Raji (cell line): ENCODE data around the gene VCP.

Experiments
- POLR2A ChIP-seq: IDR thresholded peaks from 2 replicates; pipeline ENCODE4 v1.6.1; 2011; ENCODE audit warnings: low read depth, low read length, control low read depth; ENCODE audit not compliant: insufficient read depth

The VCP gene

DNA sequence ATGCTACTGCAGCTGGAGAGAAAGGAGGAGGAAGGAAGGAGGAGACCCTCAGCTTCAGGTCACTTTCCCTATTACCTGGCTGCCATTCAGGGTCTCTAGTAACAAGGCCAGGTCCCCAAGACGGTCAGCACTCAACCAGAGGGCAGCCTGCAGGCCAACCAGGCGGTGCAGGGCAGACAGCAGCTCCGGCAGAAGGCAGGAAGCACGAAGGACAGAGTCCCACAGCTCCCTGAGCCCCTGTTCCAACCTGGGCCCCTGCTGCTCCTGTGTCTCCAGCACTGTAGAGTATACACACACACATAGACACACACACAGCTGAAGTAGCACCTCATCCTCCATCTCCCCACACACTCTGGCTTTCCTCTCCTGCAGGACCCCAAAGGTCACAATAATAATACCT, 5.6 kb upstream of the VCP start:
- no peak for TF ChIP-seq POLR2A

DNA sequence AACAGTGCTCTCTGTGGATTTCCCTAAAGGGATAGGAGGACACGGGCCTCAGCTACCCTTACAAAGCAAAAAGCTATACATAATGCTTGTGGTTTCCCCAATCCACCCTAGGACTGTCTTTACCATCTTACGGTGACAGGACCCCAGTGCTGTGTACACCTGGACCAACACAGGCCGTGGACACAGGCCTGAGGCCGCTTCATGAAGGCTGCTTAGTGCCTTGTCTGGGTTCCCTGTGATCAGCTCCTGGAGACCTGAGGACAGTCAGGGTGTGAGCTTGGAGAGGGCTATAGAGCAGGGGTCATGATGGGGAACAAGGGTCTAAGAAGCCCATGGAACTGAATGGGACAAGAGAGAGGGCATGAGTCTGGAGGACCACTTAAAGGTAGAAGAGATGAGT, 4.4 kb upstream of the VCP start:
- no peak for TF ChIP-seq POLR2A

DNA sequence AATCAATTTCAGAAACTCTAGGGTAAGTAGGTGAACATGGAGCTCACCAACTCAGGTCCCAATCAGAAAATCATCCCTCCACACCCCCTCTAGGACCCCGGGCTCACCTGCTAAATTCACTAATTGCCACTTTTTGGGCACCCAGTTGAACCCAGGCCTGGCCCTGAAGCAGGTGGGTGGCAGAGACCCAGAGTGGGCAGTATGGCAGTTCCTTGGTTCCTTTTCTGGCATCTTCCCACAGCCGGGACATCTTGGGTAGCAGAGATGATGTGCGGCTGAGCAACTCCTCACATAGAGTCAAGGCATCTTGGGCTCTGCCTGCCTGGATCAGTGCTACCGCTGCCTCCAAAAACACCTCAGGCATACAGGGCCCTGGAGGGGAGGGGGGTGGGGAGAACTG, 2.9 kb upstream of the VCP start:
- no peak for TF ChIP-seq POLR2A

DNA sequence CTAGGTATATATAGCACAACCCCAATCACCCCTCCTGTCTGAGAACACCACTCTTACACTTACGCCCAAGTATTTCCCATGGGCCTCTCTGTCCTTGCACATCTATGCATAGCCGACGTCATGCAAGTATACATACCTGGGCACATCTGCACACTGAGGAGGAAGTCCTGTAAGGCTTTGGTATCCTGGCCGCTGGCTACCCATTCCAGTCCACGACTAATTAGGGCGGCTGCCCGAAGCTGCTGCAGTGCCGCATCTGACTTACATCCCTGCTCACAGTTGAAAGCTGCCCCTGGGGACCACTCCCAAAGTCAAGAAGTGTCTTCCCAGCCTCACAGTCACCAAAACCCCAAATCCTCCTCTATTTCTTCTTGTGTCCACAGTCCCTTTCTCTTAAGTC, 2.4 kb upstream of the VCP start:
- no peak for TF ChIP-seq POLR2A

DNA sequence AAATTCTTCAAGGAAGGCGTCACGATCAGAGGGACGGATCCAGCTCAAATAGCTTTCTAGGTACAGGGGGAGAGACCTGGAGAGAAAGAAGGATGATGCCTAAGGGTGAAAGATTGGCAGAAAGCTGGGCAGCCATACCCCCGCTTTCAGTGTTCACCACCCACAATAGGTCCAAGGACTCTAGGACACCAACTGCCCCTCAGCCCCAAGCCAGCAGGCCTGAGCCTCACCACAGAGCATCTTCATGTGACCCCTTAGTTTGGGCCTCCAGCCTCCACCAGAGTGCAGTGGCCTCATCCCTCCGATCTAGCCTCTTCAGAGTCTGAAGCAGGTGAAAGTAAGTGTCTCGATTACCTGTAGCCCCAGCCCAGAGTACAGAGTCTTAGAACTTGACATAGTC, 1.7 kb upstream of the VCP start:
- no peak for TF ChIP-seq POLR2A

DNA sequence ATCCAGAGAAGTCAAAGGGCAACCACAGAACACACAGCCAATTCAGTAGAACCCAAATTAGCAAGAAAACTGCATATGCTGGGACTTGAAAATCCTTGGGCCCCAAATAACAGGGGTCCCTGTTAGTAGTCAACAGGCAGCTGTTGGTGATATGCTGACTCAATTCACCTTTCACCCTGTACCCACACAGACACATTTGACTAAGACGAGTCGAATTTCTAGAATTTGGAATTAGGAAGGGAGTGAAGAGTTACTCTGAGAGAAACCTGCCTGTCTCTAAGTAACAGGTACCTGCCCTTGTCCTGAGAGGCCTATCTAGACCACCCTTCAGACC, 821 bp upstream of the VCP start:
- TF ChIP-seq POLR2A = no peak

DNA sequence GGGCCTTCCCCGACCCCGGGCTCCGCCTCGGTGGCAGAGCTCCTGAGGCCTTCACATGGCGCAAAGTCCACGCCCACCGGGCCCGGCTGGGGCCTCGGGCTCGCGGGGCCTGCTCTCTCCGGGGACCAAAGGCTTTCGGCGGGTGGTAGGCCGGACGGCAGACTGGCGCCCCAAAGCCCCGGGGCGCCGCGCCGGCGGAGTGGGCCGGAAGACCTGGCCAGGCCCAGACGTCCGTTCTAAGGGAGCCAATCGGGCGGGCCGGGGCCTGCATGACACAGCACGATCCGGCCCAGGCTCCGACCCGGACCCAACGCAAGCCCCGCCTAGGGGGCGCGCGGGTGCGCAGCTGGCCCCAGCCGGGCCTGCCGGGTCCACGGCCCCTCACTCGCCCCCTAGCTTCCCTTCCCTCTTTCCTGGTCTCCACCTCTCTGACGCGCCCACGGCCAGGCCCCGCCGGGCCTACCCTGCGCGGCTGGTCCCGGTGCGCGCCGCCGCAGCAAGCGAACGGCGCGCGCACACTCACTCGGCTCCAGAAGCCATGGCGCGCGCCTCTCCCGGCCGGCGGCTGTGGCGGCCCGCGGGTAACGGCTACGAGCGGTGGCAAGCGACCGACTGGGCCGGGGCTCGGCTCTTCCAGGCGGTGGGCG, 488 bp downstream of the VCP start:
- no peak for TF ChIP-seq POLR2A

DNA sequence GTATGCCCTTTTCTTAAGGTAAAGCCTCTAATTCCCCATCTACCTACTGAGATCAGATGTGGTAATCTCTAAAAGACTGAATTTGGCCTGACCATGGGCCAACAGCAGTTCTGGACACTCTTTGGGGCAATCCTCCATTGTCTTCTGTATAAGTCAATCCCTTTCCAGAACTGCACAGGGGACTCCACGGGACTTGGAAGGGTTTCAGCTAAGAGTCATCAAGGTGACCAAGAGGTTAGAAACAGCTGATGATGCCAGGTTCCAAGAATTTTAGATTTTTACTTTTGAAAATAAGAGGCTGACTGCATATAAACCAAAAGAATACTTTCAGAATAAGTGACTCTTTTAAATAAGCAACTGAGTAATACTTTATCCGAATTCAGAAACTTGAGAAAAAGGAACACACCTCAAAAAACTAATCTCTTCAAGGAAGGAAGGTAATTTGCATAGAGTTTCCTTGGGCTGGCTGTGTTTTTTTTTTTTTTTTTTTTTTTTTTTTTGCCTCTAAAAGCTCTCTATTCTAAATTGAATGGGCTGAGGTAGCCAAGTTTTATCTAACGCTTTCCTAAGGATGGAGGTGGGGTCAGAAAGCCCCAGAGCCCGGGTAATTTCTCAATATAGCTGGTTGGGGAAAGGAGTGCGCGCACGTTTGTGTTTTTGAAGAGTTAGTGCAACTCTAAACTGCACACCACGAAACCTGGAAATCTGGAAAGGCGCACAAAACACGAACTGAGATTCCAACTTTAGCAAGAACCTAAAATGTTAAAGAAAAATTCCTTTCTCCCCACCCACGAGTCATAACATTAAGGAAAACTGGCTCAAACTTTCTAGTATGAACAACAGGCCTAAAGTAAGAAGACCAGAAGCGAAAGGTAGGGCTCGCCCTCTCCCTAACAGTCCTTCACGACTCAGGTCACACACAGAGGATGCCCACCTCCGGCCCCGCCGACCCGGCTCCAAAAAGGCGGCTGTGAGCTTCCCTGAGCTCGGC, 1.3 kb downstream of the VCP start:
- no peak for TF ChIP-seq POLR2A

DNA sequence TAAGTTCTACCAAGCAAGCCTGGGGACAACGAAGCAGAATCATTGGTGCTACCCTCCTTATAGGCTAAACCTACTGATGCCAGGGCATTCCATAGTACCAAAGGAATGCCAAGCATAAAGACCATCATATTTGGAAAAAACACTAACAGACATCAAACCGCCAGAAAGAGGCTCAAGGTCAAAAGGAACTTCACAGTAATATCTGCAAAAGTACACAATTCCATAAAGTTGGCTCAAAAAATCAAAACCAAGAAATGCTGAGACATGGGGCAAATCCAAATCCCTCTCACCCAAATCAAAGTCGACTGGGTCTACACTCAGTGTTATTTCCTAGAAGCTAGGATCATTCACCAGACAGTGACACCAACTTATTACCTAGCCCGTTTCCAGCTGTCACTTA, 3.4 kb downstream of the VCP start:
- no peak for TF ChIP-seq POLR2A

DNA sequence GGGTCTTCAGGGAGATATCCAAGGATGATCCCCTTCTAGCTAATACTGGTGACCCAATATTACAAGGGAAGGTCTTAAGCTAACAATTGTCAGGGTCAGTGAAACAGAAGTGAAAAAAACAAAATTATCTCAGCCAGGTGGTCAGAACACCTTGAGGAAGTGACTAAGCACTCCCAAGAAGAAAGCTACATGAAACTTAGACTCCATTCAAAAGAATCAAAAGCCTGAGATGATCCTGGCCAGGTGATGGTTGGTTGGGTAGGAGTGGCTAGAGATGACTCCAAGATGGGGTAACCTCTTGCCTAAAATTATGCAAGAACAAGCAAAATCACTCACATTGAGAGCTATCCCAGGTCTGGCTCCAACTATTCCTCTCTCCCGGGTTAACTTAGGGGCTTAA, 5.4 kb downstream of the VCP start:
- TF ChIP-seq POLR2A = no peak

DNA sequence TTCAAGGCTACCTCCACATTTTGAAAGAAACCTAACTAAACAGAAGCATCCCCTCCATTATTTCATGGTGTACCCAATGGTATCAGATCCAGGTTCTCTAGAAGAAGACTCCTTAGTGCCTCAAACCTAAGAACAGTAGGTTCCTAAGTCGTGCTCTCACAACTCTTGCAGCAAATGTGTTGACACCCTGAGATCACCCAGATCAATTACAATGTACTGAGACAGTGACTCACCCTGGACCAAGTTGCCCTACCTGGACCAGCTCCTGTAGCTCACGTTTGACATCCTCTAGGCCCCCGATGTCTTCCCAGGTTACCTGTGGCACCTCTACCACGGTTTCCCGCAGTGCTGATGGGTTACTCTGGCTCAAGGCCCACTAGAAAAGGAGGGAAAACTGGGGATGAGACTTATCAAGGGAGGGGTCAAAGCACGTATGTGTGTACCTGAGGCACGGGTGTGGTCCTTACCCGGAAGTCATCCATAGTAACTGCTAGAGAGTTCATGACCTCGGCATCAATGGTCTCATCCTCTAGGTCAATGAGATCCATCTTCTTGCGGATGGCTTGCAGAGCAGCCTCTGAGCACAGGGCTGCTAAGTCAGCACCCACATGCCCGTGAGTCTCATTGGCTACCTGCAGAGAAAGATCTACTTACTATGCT, 11.7 kb downstream of the VCP start:
- TF ChIP-seq POLR2A = no peak

DNA sequence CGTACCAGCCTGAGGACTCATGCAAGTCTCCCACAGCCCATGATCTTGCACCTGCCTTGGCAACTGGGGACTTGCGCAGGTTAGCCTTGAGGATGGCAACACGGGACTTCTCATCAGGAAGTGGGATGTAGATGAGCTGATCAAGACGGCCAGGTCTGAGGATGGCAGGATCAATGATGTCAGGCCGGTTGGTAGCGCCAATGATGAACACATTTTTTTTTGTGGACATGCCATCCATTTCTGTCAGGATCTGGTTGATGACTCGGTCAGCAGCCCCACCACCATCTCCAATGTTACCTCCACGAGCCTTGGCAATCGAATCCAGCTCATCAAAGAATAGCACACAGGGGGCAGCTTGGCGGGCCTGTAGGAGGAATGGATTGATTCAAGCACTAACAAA, 13.0 kb downstream of the VCP start:
- TF ChIP-seq POLR2A = no peak

DNA sequence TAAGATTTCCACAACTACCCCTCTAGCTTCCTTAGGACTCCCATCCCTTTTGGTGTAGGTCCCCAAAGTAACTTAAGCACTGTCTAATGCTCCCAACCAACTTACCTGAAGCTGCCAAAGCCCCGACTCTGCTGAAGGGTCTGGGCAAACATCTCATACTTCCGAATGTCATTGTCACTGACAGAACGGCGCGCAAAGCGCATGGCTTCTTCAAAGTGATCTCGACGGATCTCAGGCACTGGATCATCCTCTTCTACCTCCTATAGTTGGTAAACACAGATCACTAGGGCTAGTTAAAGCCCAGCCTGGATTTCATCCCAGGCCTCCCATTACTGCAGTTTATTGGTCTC, 15.2 kb downstream of the VCP start:
- no peak for TF ChIP-seq POLR2A

DNA sequence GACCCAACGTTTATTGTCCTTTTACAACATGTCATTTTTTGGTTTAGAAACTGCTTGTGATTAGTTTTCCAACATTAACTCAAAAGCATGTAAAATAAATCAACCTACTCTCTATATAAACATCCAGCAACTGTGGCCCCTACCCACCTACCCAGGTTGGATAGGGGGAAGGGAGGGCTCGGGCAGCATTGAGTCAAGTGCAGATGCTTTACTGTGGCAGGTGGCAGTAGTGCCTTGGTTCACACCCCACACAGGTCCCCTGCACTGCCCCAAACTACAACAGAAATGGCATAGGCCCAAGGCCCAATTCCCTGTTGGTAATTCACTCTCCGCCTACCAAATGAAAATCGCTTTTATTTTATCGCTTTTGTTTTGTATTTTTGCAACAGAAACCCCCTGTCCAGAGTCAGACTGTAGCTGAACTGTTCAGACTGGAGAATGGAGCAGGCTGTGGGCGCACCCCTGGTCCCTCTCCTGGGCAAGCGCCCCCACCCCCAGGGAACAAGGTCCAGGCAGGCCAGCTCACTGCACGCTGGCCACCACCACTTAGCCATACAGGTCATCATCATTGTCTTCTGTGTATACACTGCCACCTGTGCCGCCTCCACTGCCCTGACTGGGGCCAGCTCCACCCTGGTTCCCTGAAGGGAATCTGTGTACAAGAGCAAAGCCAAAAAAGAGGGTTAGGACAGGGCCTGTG, 15.7 kb downstream of the VCP start:
- TF ChIP-seq POLR2A = no peak

DNA sequence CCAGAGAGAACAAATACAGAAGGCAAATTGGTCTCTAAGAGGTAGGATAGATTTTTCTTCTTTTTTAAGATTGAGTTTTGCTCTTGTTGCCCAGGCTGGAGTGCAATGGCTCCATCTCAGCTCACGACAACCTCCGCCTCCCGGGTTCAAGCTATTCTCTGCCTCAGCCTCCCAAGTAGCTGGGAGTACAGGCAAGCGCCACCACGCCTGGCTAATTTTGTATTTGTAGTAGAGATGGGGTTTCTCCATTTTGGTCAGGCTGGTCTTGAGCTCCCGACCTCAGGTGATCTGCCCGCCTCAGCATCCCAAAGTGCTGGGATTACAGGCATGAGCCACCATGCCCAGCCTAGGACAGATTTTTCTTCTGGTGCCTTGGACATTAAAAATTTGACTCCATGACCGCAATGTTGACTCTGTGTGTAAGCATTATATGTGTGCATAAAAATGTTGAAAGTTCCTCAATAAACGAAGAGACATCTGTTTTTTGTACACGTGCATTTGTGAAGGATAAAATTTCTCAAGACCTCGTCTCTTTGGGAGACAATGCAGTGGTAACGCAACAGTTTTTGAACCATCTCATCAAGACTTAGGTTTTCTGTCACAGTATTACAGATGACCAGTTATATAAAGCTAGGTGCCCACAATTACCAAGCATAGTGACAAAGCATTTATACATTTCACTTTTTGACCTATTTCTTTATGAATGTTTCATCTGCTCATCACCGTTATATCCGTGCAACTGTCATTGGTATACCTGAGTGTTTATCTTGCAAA, 17.4 kb downstream of the VCP start:
- TF ChIP-seq POLR2A = no peak
